Body of pancreas (tissue), 4 donors: ENCODE results near the gene TMCC3.

Experiments used
- CTCF ChIP-seq, 7 experiments: fragments of 450-650 bp in 4 of 7; fragments of 200-600 bp in 3 of 7; sonication (generic) in 3 of 7; IDR thresholded peaks; one replicate each; pipeline ENCODE4 v1.5.1; 2016 to 2019; ENCODE audit warnings: antibody characterized with exemption in 7 of 7
- POLR2A ChIP-seq, 3 donors: fragments of 450-650 bp; IDR thresholded peaks; one replicate each; pipeline ENCODE4 v1.6.1; 2016; ENCODE audit warnings: antibody characterized with exemption in 3 of 3, mild to moderate bottlenecking in 2 of 3

- TF ChIP-seq CTCF (IDR thresholded peaks at IDR 0.05), result no peak
- no peak for TF ChIP-seq POLR2A (IDR thresholded peaks at IDR 0.05)
These were observed 6.2 kb upstream of the TMCC3 start for GRCh38 chr12:94656556-94656955.
